IPS DF 4.7 (cell line): ENCODE results near the gene GNG7.
"Not testable (repeated sequence)": the region's sequence is repeated elsewhere in the genome, so short reads cannot be mapped to it uniquely, and the experiment has no call there.

Source experiments
- DNase-seq: peaks from one replicate; pipeline ENCODE4 v3.0.0-alpha.2; 2013; ENCODE audit warnings: low spot score; ENCODE audit errors: extremely low read depth

GNG7 gene

DNA sequence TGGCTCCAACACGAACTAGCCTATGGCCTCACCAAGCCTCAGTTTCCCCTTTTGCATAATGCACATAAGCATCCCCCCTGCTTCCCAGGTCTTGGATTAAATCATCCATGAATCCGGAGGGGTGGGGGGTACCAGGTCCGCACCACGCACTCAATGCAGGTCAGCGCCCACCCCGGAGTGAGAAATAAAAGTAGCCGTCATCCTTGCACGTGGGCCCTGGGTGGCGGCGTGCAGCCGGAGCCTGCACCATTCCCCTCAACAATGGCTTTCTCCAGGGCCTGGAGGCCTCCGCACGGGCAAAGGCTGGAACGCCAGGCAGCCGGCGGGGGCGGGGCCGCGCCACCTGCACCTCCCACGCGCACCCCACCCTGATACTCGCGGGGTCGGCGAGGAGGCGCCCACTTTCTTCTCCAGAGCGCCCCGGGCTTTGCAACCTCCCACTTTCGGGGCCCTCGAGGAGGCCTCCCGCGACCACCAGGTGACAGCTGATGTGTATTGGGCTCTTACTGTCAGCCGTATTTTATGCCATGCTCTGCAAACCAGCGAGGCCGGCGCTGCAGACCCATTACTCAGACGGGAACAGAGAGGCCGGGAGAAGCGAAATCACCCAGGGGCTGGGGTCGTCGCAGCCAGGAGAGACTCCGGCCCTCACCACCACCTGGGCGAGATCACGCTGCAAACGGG lies 227.3 kb downstream of the GNG7 start:
- DNase-seq, result no peak

- DNase-seq, result no peak
These were observed 228.1 kb downstream of the GNG7 start for GRCh38 chr19:2474232-2475017.

DNA sequence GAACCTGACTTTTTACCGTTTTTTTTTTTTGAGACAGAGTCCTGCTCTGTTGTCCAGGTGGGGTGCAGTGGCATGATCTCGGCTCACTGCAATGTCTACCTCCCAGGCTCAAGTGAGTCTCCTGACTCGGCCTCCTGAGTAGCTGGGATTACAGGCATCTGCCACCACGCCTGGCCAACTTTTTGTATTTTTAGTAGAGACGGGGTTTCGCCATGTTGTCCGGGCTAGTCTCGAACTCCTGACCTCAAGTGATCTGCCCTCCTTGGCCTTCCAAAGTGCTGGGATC lies 232.6 kb downstream of the GNG7 start:
- DNase-seq, result not testable (repeated sequence)

DNA sequence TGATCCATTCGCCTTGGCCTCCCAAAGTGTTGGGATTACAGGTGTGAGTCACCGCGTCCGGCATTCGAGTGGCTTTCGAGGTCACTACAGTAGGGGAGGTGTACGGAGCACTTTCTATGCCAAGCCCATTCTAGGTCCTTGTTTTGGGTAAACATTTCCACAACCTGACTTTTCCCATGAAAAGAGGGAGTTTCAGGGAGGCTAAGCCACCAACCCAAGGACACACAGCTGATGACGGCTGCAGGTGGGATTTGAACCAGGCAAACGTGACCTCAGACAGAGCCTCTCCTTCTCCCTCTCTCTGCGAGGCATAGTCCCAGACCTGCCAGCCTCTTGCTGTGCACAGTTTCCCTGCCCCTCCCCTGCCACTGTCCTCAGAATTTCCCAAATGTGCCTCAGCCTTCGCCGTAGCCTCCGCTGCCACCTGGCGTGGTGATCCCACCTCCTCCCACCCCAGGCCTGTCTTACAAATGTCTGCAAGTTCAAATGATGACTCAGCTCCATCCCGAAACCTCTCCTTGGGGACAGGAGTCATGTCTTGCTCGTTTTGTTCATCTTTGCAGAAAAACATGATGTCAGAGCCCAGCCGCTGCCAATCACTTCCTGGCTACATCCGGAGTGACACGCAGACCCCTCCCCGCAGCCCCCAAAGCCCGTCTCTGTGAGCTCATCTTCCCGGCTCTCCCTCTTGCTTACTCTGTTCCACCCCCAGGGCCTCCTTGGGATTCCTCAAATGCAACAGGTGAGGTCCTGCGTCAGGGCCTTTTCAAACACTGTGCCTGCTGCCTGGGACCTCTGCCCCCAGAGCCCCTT lies 233.2 kb downstream of the GNG7 start:
- DNase-seq, result no peak

DNA sequence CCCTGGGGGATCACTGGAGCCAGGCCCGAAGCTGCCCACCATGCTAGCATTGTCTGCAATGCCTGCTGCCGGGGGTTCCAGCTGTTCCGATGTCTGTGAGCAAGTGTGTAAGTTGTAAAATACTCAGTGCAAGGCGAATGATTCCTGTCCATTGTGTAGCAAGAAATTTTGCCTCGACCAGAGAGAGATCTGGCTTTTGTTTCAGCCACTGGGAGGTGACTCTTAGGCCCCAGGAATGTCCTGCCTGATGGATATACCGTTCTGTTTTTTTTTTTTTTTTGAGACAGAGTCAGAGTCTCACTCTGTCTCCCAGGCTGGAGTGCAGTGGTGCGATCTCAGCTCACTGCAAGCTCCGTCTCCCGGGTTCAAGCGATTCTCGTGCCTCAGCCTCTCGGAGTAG lies 233.9 kb downstream of the GNG7 start:
- DNase-seq, result no peak

DNA sequence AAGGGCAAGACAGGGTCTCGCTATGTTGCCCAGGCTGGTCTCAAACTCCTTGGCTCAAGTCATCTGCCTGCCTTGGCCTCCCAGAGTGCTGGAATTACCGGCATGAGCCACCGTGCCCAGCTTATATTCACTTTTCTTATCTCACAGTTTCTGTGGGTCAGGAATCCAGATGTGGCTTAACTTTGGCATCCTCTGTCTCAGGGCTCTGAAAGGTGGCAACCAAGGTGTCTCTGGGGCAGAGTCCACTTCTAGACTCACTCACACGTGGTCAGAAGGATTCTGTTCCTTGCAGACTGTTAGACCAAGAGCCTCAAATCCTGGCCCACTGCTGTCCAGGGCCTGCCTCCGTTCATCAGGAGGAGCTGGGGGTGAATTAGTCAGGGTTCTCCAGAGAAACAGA lies 238.1 kb downstream of the GNG7 start:
- DNase-seq, result no peak

DNA sequence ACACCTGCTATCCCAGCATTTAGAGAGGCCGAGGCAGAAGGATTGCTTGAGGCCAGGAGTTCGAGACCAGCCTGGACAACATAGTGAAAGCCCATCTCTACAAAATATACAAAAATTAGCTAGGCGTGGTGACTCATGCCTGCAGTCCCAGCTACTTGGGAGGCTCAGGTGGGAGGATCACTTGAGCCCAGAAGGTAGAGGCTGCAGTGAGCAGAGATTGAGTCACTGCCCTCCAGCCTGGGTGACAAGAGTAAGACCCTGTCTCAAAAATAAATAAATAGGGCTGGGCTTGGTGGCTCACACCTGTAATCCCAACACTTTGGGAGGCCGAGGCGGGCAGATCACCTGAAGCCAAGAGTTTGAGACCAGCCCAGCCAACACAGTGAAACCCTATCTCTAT lies 238.8 kb downstream of the GNG7 start:
- not testable (repeated sequence) for DNase-seq

GRCh38 chr19:2462635-2463421 lies 239.7 kb downstream of the GNG7 start:
- DNase-seq, result peak; percentile 96

- DNase-seq, result no peak
These were observed 240.5 kb downstream of the GNG7 start for GRCh38 chr19:2461751-2462634.
